ENCODE data around the gene POU2F3.

GRCh38 chr11:120272303-120272702 is 32.4 kb downstream of the POU2F3 start:
- TF ChIP-seq ATM (IDR thresholded peaks at IDR 0.05; ENCODE audit: borderline replicate concordance) (no peak), CTCF (CRISPR knock-in tag; IDR thresholded peaks at IDR 0.05) (no peak), ZBTB33 (CRISPR knock-in tag; IDR thresholded peaks at IDR 0.05) (no peak), STAT5B (CRISPR knock-in tag; IDR thresholded peaks at IDR 0.05) (no peak), CHD2 (IDR thresholded peaks at IDR 0.05; ENCODE audit: low read depth, low read length) (no peak), NCOR1 (IDR thresholded peaks at IDR 0.05; ENCODE audit: borderline replicate concordance, low read length) (no peak), KDM6A (CRISPR knock-in tag; IDR thresholded peaks at IDR 0.05; ENCODE audit: low read depth) (no peak), PLRG1 (conservative IDR thresholded peaks at IDR 0.05) (no peak)
- TF ChIP-seq, protein P1, sequence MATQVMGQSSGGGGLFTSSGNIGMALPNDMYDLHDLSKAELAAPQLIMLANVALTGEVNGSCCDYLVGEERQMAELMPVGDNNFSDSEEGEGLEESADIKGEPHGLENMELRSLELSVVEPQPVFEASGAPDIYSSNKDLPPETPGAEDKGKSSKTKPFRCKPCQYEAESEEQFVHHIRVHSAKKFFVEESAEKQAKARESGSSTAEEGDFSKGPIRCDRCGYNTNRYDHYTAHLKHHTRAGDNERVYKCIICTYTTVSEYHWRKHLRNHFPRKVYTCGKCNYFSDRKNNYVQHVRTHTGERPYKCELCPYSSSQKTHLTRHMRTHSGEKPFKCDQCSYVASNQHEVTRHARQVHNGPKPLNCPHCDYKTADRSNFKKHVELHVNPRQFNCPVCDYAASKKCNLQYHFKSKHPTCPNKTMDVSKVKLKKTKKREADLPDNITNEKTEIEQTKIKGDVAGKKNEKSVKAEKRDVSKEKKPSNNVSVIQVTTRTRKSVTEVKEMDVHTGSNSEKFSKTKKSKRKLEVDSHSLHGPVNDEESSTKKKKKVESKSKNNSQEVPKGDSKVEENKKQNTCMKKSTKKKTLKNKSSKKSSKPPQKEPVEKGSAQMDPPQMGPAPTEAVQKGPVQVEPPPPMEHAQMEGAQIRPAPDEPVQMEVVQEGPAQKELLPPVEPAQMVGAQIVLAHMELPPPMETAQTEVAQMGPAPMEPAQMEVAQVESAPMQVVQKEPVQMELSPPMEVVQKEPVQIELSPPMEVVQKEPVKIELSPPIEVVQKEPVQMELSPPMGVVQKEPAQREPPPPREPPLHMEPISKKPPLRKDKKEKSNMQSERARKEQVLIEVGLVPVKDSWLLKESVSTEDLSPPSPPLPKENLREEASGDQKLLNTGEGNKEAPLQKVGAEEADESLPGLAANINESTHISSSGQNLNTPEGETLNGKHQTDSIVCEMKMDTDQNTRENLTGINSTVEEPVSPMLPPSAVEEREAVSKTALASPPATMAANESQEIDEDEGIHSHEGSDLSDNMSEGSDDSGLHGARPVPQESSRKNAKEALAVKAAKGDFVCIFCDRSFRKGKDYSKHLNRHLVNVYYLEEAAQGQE (IDR thresholded peaks at IDR 0.05; ENCODE audit: borderline replicate concordance in 1 of 2, low read depth in 1 of 2, low read length in 2 of 2) = no peak
